SK-N-SH treated with all-trans-retinoic acid at 6 μM for 48 hours (cell line): Measurements from ENCODE around the gene S100PBP.

Source experiments
- ARNTL ChIP-seq: fragments of 450-650 bp; formaldehyde crosslinking; IDR thresholded peaks from 2 replicates; pipeline ENCODE4 v1.5.0; 2020; ENCODE audit warnings: low read depth, mild to moderate bottlenecking, moderate library complexity, borderline replicate concordance
- BACH2 ChIP-seq: fragments of 250-450 bp; sonication (Bioruptor Pico); IDR thresholded peaks from 2 replicates; pipeline ENCODE4 v1.9.0; 2021; ENCODE audit warnings: mild to moderate bottlenecking, borderline replicate concordance
- CREB5 ChIP-seq: fragments of 250-450 bp; sonication (Bioruptor Pico); IDR thresholded peaks from 2 replicates; pipeline ENCODE4 v1.5.1; 2020; ENCODE audit warnings: low read depth, mild to moderate bottlenecking, moderate library complexity
- OSR1 ChIP-seq: fragments of 250-450 bp; sonication (Bioruptor Pico); IDR thresholded peaks from 2 replicates; pipeline ENCODE4 v1.8.0; 2022; ENCODE audit warnings: moderate library complexity, mild to moderate bottlenecking, inconsistent platforms
- RARB ChIP-seq: fragments of 250-450 bp; sonication (Bioruptor Pico); IDR thresholded peaks from 2 replicates; pipeline ENCODE4 v1.8.0; 2021; ENCODE audit warnings: mild to moderate bottlenecking, moderate library complexity
- TCF4 ChIP-seq: fragments of 250-450 bp; sonication (Bioruptor Pico); IDR thresholded peaks from 2 replicates; pipeline ENCODE4 v1.8.0; 2021; ENCODE audit warnings: mild to moderate bottlenecking, moderate library complexity, borderline replicate concordance
- ZC3H10 ChIP-seq: fragments of 250-450 bp; sonication (Bioruptor Pico); IDR thresholded peaks from 2 replicates; pipeline ENCODE4 v1.5.1; 2021; ENCODE audit warnings: mild to moderate bottlenecking, moderate library complexity
- ZFP3 ChIP-seq: fragments of 250-450 bp; sonication (Bioruptor Pico); IDR thresholded peaks from 2 replicates; pipeline ENCODE4 v1.5.0; 2020; ENCODE audit warnings: mild to moderate bottlenecking, moderate library complexity
- ZFP30 ChIP-seq: fragments of 450-650 bp; formaldehyde crosslinking; IDR thresholded peaks from 2 replicates; pipeline ENCODE4 v1.5.0; 2022; ENCODE audit warnings: mild to moderate bottlenecking, moderate library complexity

- TF ChIP-seq ZC3H10 (CRISPR knock-in tag) (no peak), BACH2 (CRISPR knock-in tag) (no peak), ARNTL (CRISPR knock-in tag) (no peak), ZFP30 (CRISPR knock-in tag) (no peak), CREB5 (CRISPR knock-in tag) (no peak), RARB (CRISPR knock-in tag) (no peak), TCF4 (CRISPR knock-in tag) (no peak), ZFP3 (no peak), OSR1 (CRISPR knock-in tag) (no peak)
These were observed 70.7 kb downstream of the S100PBP start for GRCh38 chr1:32888134-32888533.
